Trophoblast cell (in vitro differentiated cells and primary cell): ENCODE results near the gene GPR31.

Experiments used
- DNase-seq, 2 donors: peaks; one replicate each; pipeline ENCODE4 v3.0.0-alpha.2; 2016
- H2AFZ ChIP-seq: 2 replicates; pipeline ENCODE4 v1.6.1; 2013; ENCODE audit warnings: low read length, moderate library complexity, mild to moderate bottlenecking; ENCODE audit not compliant: insufficient read depth, poor library complexity
- H2AK5ac ChIP-seq: 2 replicates; pipeline ENCODE4 v1.6.1; 2013; ENCODE audit warnings: mild to moderate bottlenecking, low read length
- H2BK120ac ChIP-seq: 2 replicates; pipeline ENCODE4 v1.6.1; 2013; ENCODE audit warnings: low read length, mild to moderate bottlenecking, moderate library complexity; ENCODE audit not compliant: insufficient read depth, poor library complexity
- H2BK12ac ChIP-seq: 2 replicates; pipeline ENCODE4 v1.6.1; 2013; ENCODE audit warnings: mild to moderate bottlenecking, low read length, moderate library complexity
- H2BK5ac ChIP-seq: 2 replicates; pipeline ENCODE4 v1.6.1; 2013; ENCODE audit warnings: low read length, low read depth, moderate library complexity, mild to moderate bottlenecking; ENCODE audit not compliant: poor library complexity
- H3K14ac ChIP-seq: 2 replicates; pipeline ENCODE4 v1.6.1; 2013; ENCODE audit warnings: mild to moderate bottlenecking, low read length
- H3K18ac ChIP-seq: 2 replicates; pipeline ENCODE4 v1.6.1; 2013; ENCODE audit warnings: mild to moderate bottlenecking, low read length
- H3K23ac ChIP-seq: 2 replicates; pipeline ENCODE4 v1.6.1; 2013; ENCODE audit warnings: low read length
- H3K27ac ChIP-seq: 2 replicates; pipeline ENCODE4 v1.5.1; 2013; ENCODE audit warnings: low read depth, mild to moderate bottlenecking, inconsistent platforms, low read length, moderate library complexity
- H3K27me3 ChIP-seq: 2 replicates; pipeline ENCODE4 v1.6.1; 2013; ENCODE audit warnings: inconsistent platforms, mild to moderate bottlenecking, low read length, moderate library complexity; ENCODE audit not compliant: insufficient read depth
- H3K36me3 ChIP-seq, 2 experiments: 1 replicate in 1 of 2; 2 replicates in 1 of 2; pipeline ENCODE4 v1.6.1; 2013; ENCODE audit warnings: low read length in 2 of 2, mild to moderate bottlenecking in 2 of 2, moderate library complexity in 1 of 2; ENCODE audit not compliant: insufficient read depth in 2 of 2, control insufficient read depth in 1 of 2
- H3K4ac ChIP-seq: 2 replicates; pipeline ENCODE4 v1.6.1; 2013; ENCODE audit warnings: low read depth, mild to moderate bottlenecking, low read length, moderate library complexity
- H3K4me1 ChIP-seq, 2 experiments: 1 replicate in 1 of 2; 2 replicates in 1 of 2; pipeline ENCODE4 v1.6.1; 2013; ENCODE audit warnings: low read length in 2 of 2, mild to moderate bottlenecking in 2 of 2, moderate library complexity in 1 of 2; ENCODE audit not compliant: insufficient read depth in 2 of 2, control insufficient read depth in 1 of 2
- H3K4me2 ChIP-seq: 2 replicates; pipeline ENCODE4 v1.6.1; 2013; ENCODE audit warnings: inconsistent platforms, mild to moderate bottlenecking, low read length, moderate library complexity
- H3K4me3 ChIP-seq: 2 replicates; pipeline ENCODE4 v1.5.1; 2013; ENCODE audit warnings: mild to moderate bottlenecking, low read depth, low read length, inconsistent platforms
- H3K79me1 ChIP-seq: one replicate; pipeline ENCODE4 v1.6.1; 2013; ENCODE audit warnings: low read length
- H3K79me2 ChIP-seq: 2 replicates; pipeline ENCODE4 v1.6.1; 2013; ENCODE audit warnings: low read length, mild to moderate bottlenecking; ENCODE audit not compliant: control insufficient read depth, insufficient read depth, poor library complexity
- H3K9ac ChIP-seq: 2 replicates; pipeline ENCODE4 v1.6.1; 2013; ENCODE audit warnings: mild to moderate bottlenecking, low read length
- H3K9me3 ChIP-seq: 2 replicates; pipeline ENCODE4 v1.6.1; 2013; ENCODE audit warnings: low read depth, mild to moderate bottlenecking, control low read depth, inconsistent platforms, low read length; ENCODE audit not compliant: insufficient read depth
- H4K12ac ChIP-seq: 2 replicates; pipeline ENCODE4 v1.6.1; 2013; ENCODE audit warnings: low read depth, mild to moderate bottlenecking, low read length, moderate library complexity
- H4K8ac ChIP-seq: 2 replicates; pipeline ENCODE4 v1.6.1; 2013; ENCODE audit warnings: low read depth, mild to moderate bottlenecking, low read length, moderate library complexity
- H4K91ac ChIP-seq: one replicate; pipeline ENCODE4 v1.6.1; 2013; ENCODE audit warnings: low read depth, mild to moderate bottlenecking, low read length, moderate library complexity
- WGBS: extraction: QIAGEN DNeasy Blood & Tissue Kit; methylation state at CpG from one replicate; pipeline ENCODE4 v1.1.7; 2013; ENCODE audit warnings: missing lambda C conversion rate; ENCODE audit not compliant: insufficient read length, insufficient coverage; ENCODE audit errors: extremely low coverage; 5-methylcytosine and 5-hydroxymethylcytosine counted together

The GPR31 gene

GRCh38 chr6:167146977-167147376, 10.8 kb downstream of the GPR31 start:
- no peak overlapping the region for H3K4ac ChIP-seq
- H2BK5ac ChIP-seq: no peak overlapping the region
- no peaks in the 10 kb centered on the region for H3K36me3 ChIP-seq
- H2AK5ac ChIP-seq: no peak overlapping the region
- WGBS: no CpG with 5 or more reads among the region's 16 CpGs
- peak overlapping the region; percentile 24 for H3K4me2 ChIP-seq
- no peak overlapping the region for H3K4me3 ChIP-seq
- H3K9me3 ChIP-seq: peaks cover 4% of the 10 kb centered on the region
- no peak overlapping the region for H4K12ac ChIP-seq
- no peak overlapping the region for H3K14ac ChIP-seq
- H3K23ac ChIP-seq: no peak overlapping the region
- no peaks in the 10 kb centered on the region for H3K27me3 ChIP-seq
- H4K8ac ChIP-seq: no peak overlapping the region
- no peak overlapping the region for H2BK12ac ChIP-seq
- H3K4me1 ChIP-seq: peaks cover 0 to 6% of the 10 kb centered on the region in 2 experiments
- H2BK120ac ChIP-seq: no peak overlapping the region
- no peaks in the 10 kb centered on the region for H3K79me1 ChIP-seq
- H3K27ac ChIP-seq: no peak overlapping the region
- DNase-seq: no peak
- H2AFZ ChIP-seq: no peak overlapping the region
- H3K9ac ChIP-seq: no peak overlapping the region
- H3K18ac ChIP-seq: no peak overlapping the region
- no peak overlapping the region for H4K91ac ChIP-seq
- no peaks in the 10 kb centered on the region for H3K79me2 ChIP-seq

DNA sequence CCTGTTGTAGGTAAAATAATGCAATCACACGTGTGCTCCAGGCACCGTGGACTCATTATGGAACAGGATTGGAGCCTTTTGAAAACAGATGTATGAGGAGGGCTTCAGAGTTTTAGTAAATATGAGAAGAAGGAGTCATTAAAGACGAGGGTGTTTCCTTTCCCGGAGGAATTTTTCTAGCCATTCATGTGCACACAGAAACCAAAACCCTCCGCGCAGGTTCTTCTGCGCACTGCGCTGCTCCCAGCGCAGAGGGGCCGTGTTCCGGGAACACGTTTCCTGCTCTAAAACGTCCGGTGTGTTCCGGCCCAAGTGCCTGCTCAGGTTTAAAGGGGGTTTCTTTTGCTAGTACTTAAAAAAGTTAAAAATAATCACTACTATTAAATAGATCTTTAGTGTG, 11.6 kb downstream of the GPR31 start:
- Histone ChIP-seq H3K9me3 (peaks cover 4% of the 10 kb centered on the region), H2AK5ac (no peak overlapping the region), H2AFZ (no peak overlapping the region), H3K36me3 (no peaks in the 10 kb centered on the region), H3K14ac (no peak overlapping the region), H3K79me2 (no peaks in the 10 kb centered on the region), H2BK12ac (no peak overlapping the region), H4K8ac (no peak overlapping the region), H3K4me3 (no peak overlapping the region), H3K18ac (no peak overlapping the region), H3K4ac (no peak overlapping the region), H2BK5ac (no peak overlapping the region), H4K12ac (no peak overlapping the region), H3K79me1 (no peaks in the 10 kb centered on the region), H3K27me3 (no peaks in the 10 kb centered on the region), H3K9ac (no peak overlapping the region), H4K91ac (no peak overlapping the region), H3K4me1 (peaks cover 0 to 6% of the 10 kb centered on the region in 2 experiments), H3K23ac (no peak overlapping the region), H3K27ac (no peak overlapping the region), H2BK120ac (no peak overlapping the region), H3K4me2 (no peak overlapping the region)
- no CpG with 5 or more reads among the region's 15 CpGs for WGBS
- no peak for DNase-seq

- no peak overlapping the region for H3K9ac ChIP-seq
- H4K12ac ChIP-seq: no peak overlapping the region
- no peaks in the 10 kb centered on the region for H3K36me3 ChIP-seq
- no peak overlapping the region for H2BK120ac ChIP-seq
- no peaks in the 10 kb centered on the region for H3K79me1 ChIP-seq
- H2AK5ac ChIP-seq: no peak overlapping the region
- no peak for DNase-seq
- no peak overlapping the region for H3K18ac ChIP-seq
- WGBS: no CpG with 5 or more reads among the region's 12 CpGs
- H2AFZ ChIP-seq: no peak overlapping the region
- H4K8ac ChIP-seq: no peak overlapping the region
- no peak overlapping the region for H2BK12ac ChIP-seq
- H3K27me3 ChIP-seq: no peaks in the 10 kb centered on the region
- no peak overlapping the region for H3K4me2 ChIP-seq
- H3K4ac ChIP-seq: no peak overlapping the region
- H3K23ac ChIP-seq: no peak overlapping the region
- H3K14ac ChIP-seq: no peak overlapping the region
- H4K91ac ChIP-seq: no peak overlapping the region
- peaks cover 4% of the 10 kb centered on the region for H3K9me3 ChIP-seq
- no peak overlapping the region for H3K27ac ChIP-seq
- H2BK5ac ChIP-seq: no peak overlapping the region
- no peak overlapping the region for H3K4me3 ChIP-seq
- no peaks in the 10 kb centered on the region for H3K79me2 ChIP-seq
- peaks cover 0 to 6% of the 10 kb centered on the region in 2 experiments for H3K4me1 ChIP-seq
These were observed 12.3 kb downstream of the GPR31 start for GRCh38 chr6:167145461-167145860.

DNA sequence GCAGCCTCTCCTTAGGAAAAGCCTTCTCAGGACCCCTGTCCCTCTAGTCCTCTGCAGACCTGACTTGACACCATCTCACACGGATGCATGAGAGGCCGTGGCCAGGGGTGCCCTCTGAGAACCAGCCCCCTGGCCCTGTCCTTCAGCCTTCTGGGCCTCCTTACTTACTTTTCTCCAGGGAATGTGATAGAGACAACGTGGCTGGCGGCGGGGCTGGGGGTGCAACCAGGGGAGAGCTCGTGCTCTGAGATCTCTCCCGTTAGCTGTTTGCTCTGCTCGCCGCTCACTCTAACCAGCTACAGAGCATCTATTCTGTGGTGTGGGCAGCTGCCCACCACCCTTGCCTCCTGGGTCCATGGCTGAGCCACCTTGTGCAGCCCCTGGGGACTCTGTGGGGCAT, 14.7 kb downstream of the GPR31 start:
- Histone ChIP-seq H3K14ac (no peak overlapping the region), H3K4ac (no peak overlapping the region), H2BK12ac (no peak overlapping the region), H3K9ac (no peak overlapping the region), H4K12ac (no peak overlapping the region), H3K79me1 (no peaks in the 10 kb centered on the region), H4K91ac (no peak overlapping the region), H3K4me2 (no peak overlapping the region), H3K9me3 (peaks cover 4% of the 10 kb centered on the region), H2BK5ac (no peak overlapping the region), H3K36me3 (no peaks in the 10 kb centered on the region), H4K8ac (no peak overlapping the region), H3K27me3 (no peaks in the 10 kb centered on the region), H3K4me1 (peaks cover 0 to 6% of the 10 kb centered on the region in 2 experiments), H2BK120ac (no peak overlapping the region), H2AK5ac (no peak overlapping the region), H3K18ac (no peak overlapping the region), H3K27ac (no peak overlapping the region), H3K4me3 (no peak overlapping the region), H2AFZ (no peak overlapping the region), H3K79me2 (no peaks in the 10 kb centered on the region), H3K23ac (no peak overlapping the region)
- DNase-seq: no peak
- WGBS: no CpG with 5 or more reads among the region's 9 CpGs
